Neural progenitor cell (in vitro differentiated cells): ENCODE data around the gene MTMR12. TPM values are rescaled to one million over a fixed set of nuclear protein-coding genes. Genes with fewer than 3 reads are reported as not detected.

Source experiments
- DNase-seq: peaks from one replicate; pipeline ENCODE4 v3.0.0-alpha.2; 2016; ENCODE audit warnings: low spot score
- H2AFZ ChIP-seq: fragments of 200-600 bp; sonication (generic); replicated peaks from 2 replicates; pipeline ENCODE4 v1.6.1; 2016; ENCODE audit warnings: antibody characterized with exemption
- H3F3A ChIP-seq: fragments of 200-600 bp; sonication (generic); 2 replicates; pipeline ENCODE4 v1.6.1; 2016; ENCODE audit warnings: antibody characterized with exemption, low read depth
- H3K27ac ChIP-seq: fragments of 200-600 bp; sonication (generic); 2 replicates; pipeline ENCODE4 v1.5.1; 2016; ENCODE audit warnings: mild to moderate bottlenecking
- H3K27me3 ChIP-seq: fragments of 200-600 bp; sonication (generic); 2 replicates; pipeline ENCODE4 v1.6.1; 2016; ENCODE audit warnings: mild to moderate bottlenecking, moderate library complexity
- H3K36me3 ChIP-seq: fragments of 200-600 bp; sonication (generic); 2 replicates; pipeline ENCODE4 v1.5.1; 2016
- H3K4me1 ChIP-seq: fragments of 200-600 bp; sonication (generic); 2 replicates; pipeline ENCODE4 v1.6.1; 2016; ENCODE audit warnings: mixed run types
- H3K4me2 ChIP-seq: fragments of 200-600 bp; sonication (generic); 2 replicates; pipeline ENCODE4 v1.6.1; 2016
- H3K4me3 ChIP-seq: fragments of 200-600 bp; sonication (generic); 2 replicates; pipeline ENCODE4 v1.5.1; 2016
- H3K79me2 ChIP-seq: fragments of 200-600 bp; sonication (generic); 2 replicates; pipeline ENCODE4 v1.6.1; 2016; ENCODE audit warnings: low read depth
- H3K9ac ChIP-seq: fragments of 200-600 bp; sonication (generic); 2 replicates; pipeline ENCODE4 v1.6.1; 2016
- H3K9me3 ChIP-seq: fragments of 200-600 bp; sonication (generic); 2 replicates; pipeline ENCODE4 v1.5.1; 2016; ENCODE audit warnings: low read depth
- H4K20me1 ChIP-seq: fragments of 200-600 bp; sonication (generic); 2 replicates; pipeline ENCODE4 v1.6.1; 2016; ENCODE audit warnings: low read depth
- H3K27ac Mint-ChIP-seq: 3 replicates; pipeline ENCODE4 v1.8.0; 2021; ENCODE audit warnings: mixed read lengths
- H3K27me3 Mint-ChIP-seq: 2 replicates; pipeline ENCODE4 v1.8.0; 2022; ENCODE audit warnings: low read depth, mild to moderate bottlenecking, inconsistent platforms, moderate library complexity, mixed read lengths; ENCODE audit not compliant: insufficient read depth
- H3K36me3 Mint-ChIP-seq: 3 replicates; pipeline ENCODE4 v1.8.0; 2021; ENCODE audit warnings: mixed read lengths
- H3K4me1 Mint-ChIP-seq: 3 replicates; pipeline ENCODE4 v1.8.0; 2021; ENCODE audit warnings: mixed read lengths
- H3K4me3 Mint-ChIP-seq: 3 replicates; pipeline ENCODE4 v1.8.0; 2021; ENCODE audit warnings: mild to moderate bottlenecking, moderate library complexity, mixed read lengths
- H3K9me3 Mint-ChIP-seq: 3 replicates; pipeline ENCODE4 v1.8.0; 2020; ENCODE audit warnings: mixed read lengths
- EZH2 ChIP-seq: fragments of 200-600 bp; sonication (generic); IDR thresholded peaks from 2 replicates; pipeline ENCODE4 v1.6.1; 2017; ENCODE audit warnings: antibody characterized with exemption, mild to moderate bottlenecking, moderate library complexity
- EZH2phosphoT487 ChIP-seq: fragments of 200-600 bp; sonication (generic); IDR thresholded peaks from 2 replicates; pipeline ENCODE4 v1.6.1; 2017; ENCODE audit warnings: antibody characterized with exemption
- total RNA-seq: library from RNA; depleted of rRNA; stranded (reverse); fragments of >200 nt; gene quantifications from 2 replicates; pipeline ENCODE4 v1.2.3, GENCODE V29; 2015; ENCODE audit warnings: low replicate concordance
- TF ChIP-seq, protein P1 (sequence below): fragments of 200-600 bp; sonication (generic); IDR thresholded peaks from 2 replicates; pipeline ENCODE4 v1.5.1; 2017; ENCODE audit warnings: antibody characterized with exemption, mild to moderate bottlenecking

The MTMR12 gene
- total RNA-seq, 1 donor from 2014 or later: 22.0 TPM

DNA sequence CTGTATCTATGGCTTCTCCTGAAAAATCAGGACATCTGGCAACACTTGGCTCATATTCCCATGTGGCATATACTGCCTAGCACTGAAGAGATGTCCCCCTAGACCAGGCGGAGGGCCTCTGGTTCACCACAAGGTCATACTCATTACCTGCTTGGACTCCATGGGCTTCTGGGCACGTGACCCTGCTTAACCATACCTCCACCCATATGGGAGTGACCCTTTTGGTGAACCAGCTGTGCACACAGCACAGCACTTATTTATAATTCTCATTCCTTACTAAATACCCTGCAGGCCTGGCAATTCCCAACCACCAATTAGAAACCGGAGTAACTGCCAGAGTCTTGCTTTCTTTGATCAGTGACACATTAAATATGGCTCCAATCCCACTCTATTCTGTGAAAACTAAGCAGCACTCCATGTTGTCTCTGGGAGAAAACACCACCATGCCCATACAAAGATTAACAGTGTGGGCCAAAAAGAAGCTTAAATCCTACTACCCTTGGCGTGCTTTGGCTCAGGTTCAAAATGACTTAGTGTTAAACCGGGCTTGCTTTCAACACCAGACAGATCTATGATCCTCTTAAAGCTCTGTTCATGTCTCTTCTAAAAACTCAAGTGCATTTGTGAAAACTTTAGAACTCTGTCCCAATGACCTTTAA is 57.7 kb downstream of the MTMR12 start:
- H2AFZ ChIP-seq: no peak overlapping the region
- no peaks in the 10 kb centered on the region for H3K79me2 ChIP-seq
- Mint-ChIP-seq H3K4me3 (no peak overlapping the region), H3K27ac (no peak overlapping the region), H3K9me3 (peaks cover 6% of the 10 kb centered on the region), H3K4me1 (peaks cover 22% of the 10 kb centered on the region), H3K27me3 (no peaks in the 10 kb centered on the region), H3K36me3 (peaks cover 69% of the 10 kb centered on the region)
- H3F3A ChIP-seq: peaks cover 10% of the 10 kb centered on the region
- H3K9ac ChIP-seq: no peak overlapping the region
- no peaks in the 10 kb centered on the region for H4K20me1 ChIP-seq
- H3K36me3 ChIP-seq: peaks cover 3% of the 10 kb centered on the region
- no peak for DNase-seq
- no peaks in the 10 kb centered on the region for H3K9me3 ChIP-seq
- no peak overlapping the region for H3K4me2 ChIP-seq
- no peak overlapping the region for H3K4me3 ChIP-seq
- TF ChIP-seq, protein P1, sequence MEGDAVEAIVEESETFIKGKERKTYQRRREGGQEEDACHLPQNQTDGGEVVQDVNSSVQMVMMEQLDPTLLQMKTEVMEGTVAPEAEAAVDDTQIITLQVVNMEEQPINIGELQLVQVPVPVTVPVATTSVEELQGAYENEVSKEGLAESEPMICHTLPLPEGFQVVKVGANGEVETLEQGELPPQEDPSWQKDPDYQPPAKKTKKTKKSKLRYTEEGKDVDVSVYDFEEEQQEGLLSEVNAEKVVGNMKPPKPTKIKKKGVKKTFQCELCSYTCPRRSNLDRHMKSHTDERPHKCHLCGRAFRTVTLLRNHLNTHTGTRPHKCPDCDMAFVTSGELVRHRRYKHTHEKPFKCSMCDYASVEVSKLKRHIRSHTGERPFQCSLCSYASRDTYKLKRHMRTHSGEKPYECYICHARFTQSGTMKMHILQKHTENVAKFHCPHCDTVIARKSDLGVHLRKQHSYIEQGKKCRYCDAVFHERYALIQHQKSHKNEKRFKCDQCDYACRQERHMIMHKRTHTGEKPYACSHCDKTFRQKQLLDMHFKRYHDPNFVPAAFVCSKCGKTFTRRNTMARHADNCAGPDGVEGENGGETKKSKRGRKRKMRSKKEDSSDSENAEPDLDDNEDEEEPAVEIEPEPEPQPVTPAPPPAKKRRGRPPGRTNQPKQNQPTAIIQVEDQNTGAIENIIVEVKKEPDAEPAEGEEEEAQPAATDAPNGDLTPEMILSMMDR: no peak
- TF ChIP-seq EZH2phosphoT487 (no peak), EZH2 (no peak)
- H3K27me3 ChIP-seq: no peaks in the 10 kb centered on the region
- H3K4me1 ChIP-seq: peaks cover 5% of the 10 kb centered on the region
- H3K27ac ChIP-seq: no peak overlapping the region

DNA sequence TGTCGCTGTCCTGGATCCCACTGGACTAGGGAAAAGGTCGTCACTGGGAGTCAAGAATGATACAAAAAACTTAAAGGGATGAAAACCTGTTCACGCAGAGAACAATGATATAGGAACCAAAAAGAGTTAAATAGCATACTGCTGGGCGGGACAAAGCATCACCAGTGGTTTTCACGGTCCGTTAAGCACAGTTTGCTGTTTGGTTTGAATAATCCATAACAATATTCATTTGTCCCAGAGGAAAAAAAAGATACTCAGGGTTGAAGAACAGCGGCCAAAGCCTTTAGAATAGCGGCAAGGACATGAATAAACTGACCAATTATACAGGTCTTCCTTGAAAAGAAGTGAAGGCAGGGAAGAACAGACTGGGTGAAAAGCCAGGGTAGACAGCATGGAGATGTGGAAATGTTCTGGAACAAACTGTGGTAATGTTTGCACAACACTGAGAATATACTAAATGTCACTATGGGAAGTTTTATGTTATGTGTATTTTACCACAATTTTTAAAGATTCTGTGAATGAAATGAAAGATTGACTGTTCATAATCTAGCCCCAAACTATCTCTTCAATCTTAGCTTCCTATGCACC is 60.8 kb downstream of the MTMR12 start:
- Histone ChIP-seq H3K9ac (no peak overlapping the region), H4K20me1 (no peaks in the 10 kb centered on the region), H3K36me3 (peaks cover 7% of the 10 kb centered on the region), H3K9me3 (no peaks in the 10 kb centered on the region), H3K79me2 (no peaks in the 10 kb centered on the region), H3K4me2 (no peak overlapping the region), H3F3A (peaks cover 10% of the 10 kb centered on the region), H2AFZ (no peak overlapping the region), H3K4me1 (peaks cover 5% of the 10 kb centered on the region), H3K4me3 (no peak overlapping the region), H3K27me3 (no peaks in the 10 kb centered on the region), H3K27ac (peak overlapping the region; percentile 29)
- Mint-ChIP-seq H3K4me1 (peaks cover 24% of the 10 kb centered on the region), H3K4me3 (no peak overlapping the region), H3K36me3 (peaks cover 82% of the 10 kb centered on the region), H3K27ac (no peak overlapping the region), H3K27me3 (no peaks in the 10 kb centered on the region), H3K9me3 (peaks cover 6% of the 10 kb centered on the region)
- DNase-seq: no peak
- TF ChIP-seq, protein P1: no peak
- TF ChIP-seq EZH2: no peak
- no peak for TF ChIP-seq EZH2phosphoT487

DNA sequence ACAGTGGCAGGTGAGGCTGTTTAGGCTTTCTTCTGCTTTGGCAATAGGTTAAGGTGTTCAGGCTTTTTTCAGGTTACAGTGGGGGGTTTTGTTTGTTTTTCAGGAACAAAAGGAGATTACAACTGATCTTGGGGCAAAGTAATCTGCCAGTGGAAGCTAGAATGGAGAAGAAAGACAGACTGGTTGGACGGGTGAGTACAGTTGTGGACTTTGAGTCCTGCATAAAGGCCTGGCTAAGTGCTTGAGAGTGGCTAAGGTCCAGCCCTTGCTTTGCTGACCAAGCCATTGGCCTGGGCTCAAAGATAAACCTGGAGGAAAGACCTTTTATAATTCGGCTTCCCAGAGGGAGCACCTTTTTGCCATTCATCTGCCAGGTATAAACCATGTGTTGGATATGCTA is 63.1 kb downstream of the MTMR12 start:
- Mint-ChIP-seq H3K4me1 (peaks cover 16% of the 10 kb centered on the region), H3K4me3 (no peak overlapping the region), H3K36me3 (peaks cover 76% of the 10 kb centered on the region), H3K27ac (no peak overlapping the region), H3K27me3 (no peaks in the 10 kb centered on the region), H3K9me3 (peaks cover 4% of the 10 kb centered on the region)
- DNase-seq: no peak
- Histone ChIP-seq H3K79me2 (no peaks in the 10 kb centered on the region), H4K20me1 (no peaks in the 10 kb centered on the region), H3K9me3 (no peaks in the 10 kb centered on the region), H3K36me3 (peaks cover 7% of the 10 kb centered on the region), H3K9ac (no peak overlapping the region), H3K4me2 (no peak overlapping the region), H3K4me3 (no peak overlapping the region), H3K27me3 (no peaks in the 10 kb centered on the region), H3K27ac (no peak overlapping the region), H2AFZ (no peak overlapping the region), H3F3A (peaks cover 10% of the 10 kb centered on the region), H3K4me1 (peaks cover 5% of the 10 kb centered on the region)
- TF ChIP-seq EZH2phosphoT487 (no peak), EZH2 (no peak)
- TF ChIP-seq, protein P1: no peak
